OCI-LY7 (cell line): ENCODE data around the gene BRICD5. TPM values are rescaled to one million over a fixed set of nuclear protein-coding genes. Genes with fewer than 3 reads are reported as not detected.

Source experiments
- BruUV-seq: library from RNA; stranded (reverse); fragments of 400-500 nt; replicated peaks from 2 replicates; lab custom pipeline; 2021; lab: Mats Ljungman, UMichigan
- CTCF ChIA-PET: fragments of 300-600 bp; sonication (Branson Sonifier 250); formaldehyde crosslinking; loops from one replicate; lab custom pipeline; 2022; ENCODE audit warnings: antibody characterized with exemption; ENCODE audit not compliant: unreplicated experiment; lab: Charles Lee
- POLR2A ChIA-PET: fragments of 300-600 bp; sonication (Branson Sonifier 250); formaldehyde crosslinking; loops from one replicate; lab custom pipeline; 2022; ENCODE audit warnings: antibody characterized with exemption; lab: Charles Lee
- DNase-seq: peaks from one replicate; pipeline ENCODE4 v3.0.0-alpha.2; 2015; ENCODE audit warnings: low spot score
- H2AFZ ChIP-seq: fragments of 200-600 bp; sonication (generic), shearing (Covaris generic); 2 replicates; pipeline ENCODE4 v1.6.1; 2014; ENCODE audit warnings: mild to moderate bottlenecking, antibody characterized with exemption, low read length, moderate library complexity
- H3K27ac ChIP-seq: fragments of 200-600 bp; sonication (generic); 2 replicates; pipeline ENCODE4 v1.5.1; 2014; ENCODE audit warnings: mixed run types, low read depth, mild to moderate bottlenecking, moderate library complexity, low read length, inconsistent platforms; ENCODE audit not compliant: poor library complexity, severe bottlenecking
- H3K36me3 ChIP-seq: fragments of 200-600 bp; sonication (generic); 2 replicates; pipeline ENCODE4 v1.6.1; 2014; ENCODE audit warnings: mild to moderate bottlenecking, antibody characterized with exemption, low read length, moderate library complexity, mixed read lengths; ENCODE audit not compliant: insufficient read depth
- H3K4me1 ChIP-seq: fragments of 200-600 bp; sonication (generic); 2 replicates; pipeline ENCODE4 v1.5.1; 2014; ENCODE audit warnings: mild to moderate bottlenecking, low read length; ENCODE audit not compliant: insufficient read depth, poor library complexity, severe bottlenecking
- H3K4me2 ChIP-seq: fragments of 200-600 bp; sonication (generic); 2 replicates; pipeline ENCODE4 v1.6.1; 2014; ENCODE audit warnings: mild to moderate bottlenecking, low read length
- H3K4me3 ChIP-seq: fragments of 200-600 bp; sonication (generic); 2 replicates; pipeline ENCODE4 v1.5.1; 2014; ENCODE audit warnings: mild to moderate bottlenecking, low read depth, low read length; ENCODE audit not compliant: poor library complexity, severe bottlenecking
- H3K79me2 ChIP-seq: fragments of 200-600 bp; sonication (generic); 2 replicates; pipeline ENCODE4 v1.6.1; 2016; ENCODE audit warnings: low read depth, mild to moderate bottlenecking, low read length, moderate library complexity, mixed read lengths; ENCODE audit not compliant: insufficient read depth
- H3K9me2 ChIP-seq: fragments of 200-600 bp; sonication (generic); 2 replicates; pipeline ENCODE4 v1.6.1; 2016; ENCODE audit warnings: mild to moderate bottlenecking, low read length, mixed read lengths; ENCODE audit not compliant: insufficient read depth
- H3K9me3 ChIP-seq: fragments of 200-600 bp; sonication (generic); 2 replicates; pipeline ENCODE4 v1.6.1; 2014; ENCODE audit warnings: mild to moderate bottlenecking, mixed run types, low read length, mixed read lengths
- H4K20me1 ChIP-seq: fragments of 200-600 bp; sonication (generic); 2 replicates; pipeline ENCODE4 v1.6.1; 2014; ENCODE audit warnings: mild to moderate bottlenecking, antibody characterized with exemption, low read length, moderate library complexity, mixed read lengths; ENCODE audit not compliant: insufficient read depth
- CTCF ChIP-seq: fragments of 200-600 bp; sonication (generic); conservative IDR thresholded peaks from 2 replicates; pipeline ENCODE4 v1.5.1; 2014; ENCODE audit warnings: mild to moderate bottlenecking, antibody characterized with exemption, low read length, moderate library complexity, mixed read lengths
- EZH2phosphoT487 ChIP-seq: fragments of 200-600 bp; sonication (generic); IDR thresholded peaks from 2 replicates; pipeline ENCODE4 v1.6.1; 2018; ENCODE audit warnings: low read depth, borderline replicate concordance, mild to moderate bottlenecking, mixed run types, antibody characterized with exemption, low read length, moderate library complexity, mixed read lengths
- intact Hi-C: fragments of 100-400 bp; cut with micrococcal nuclease; formaldehyde crosslinking; loops from one replicate; pipeline ENCODE4 v1.10.0; 2022; ENCODE audit not compliant: unreplicated experiment
- total RNA-seq, 2 experiments: library from RNA; depleted of rRNA in 1 of 2; stranded (reverse); fragments of >200 nt in 1 of 2; shearing (Covaris generic) in 1 of 2; gene quantifications; 2 replicates each; pipeline ENCODE4 v1.2.3, GENCODE V29; 2014 to 2022

The BRICD5 gene
- total RNA-seq, 2 experiments from 2014 or later: 30.4 to 31.7 TPM

- H3K27ac ChIP-seq: no peak overlapping the region
- no peaks in the 10 kb centered on the region for H3K9me2 ChIP-seq
- H3K9me3 ChIP-seq: no peaks in the 10 kb centered on the region
- no peaks in the 10 kb centered on the region for H4K20me1 ChIP-seq
- no peak overlapping the region for H3K4me3 ChIP-seq
- no peaks in the 10 kb centered on the region for H3K79me2 ChIP-seq
- H3K4me1 ChIP-seq: no peaks in the 10 kb centered on the region
- ChIA-PET CTCF (no interaction called here), POLR2A (no interaction called here)
- TF ChIP-seq EZH2phosphoT487: no peak
- no peak for TF ChIP-seq CTCF
- no peak overlapping the region for H2AFZ ChIP-seq
- intact Hi-C loops: no loop called here
- no TSS peak for BruUV-seq
- no peak for DNase-seq
- H3K36me3 ChIP-seq: peaks cover 81% of the 10 kb centered on the region
- H3K4me2 ChIP-seq: no peak overlapping the region
Measured at GRCh38 chr16:2237493-2238149, 27.0 kb upstream of the BRICD5 start.

GRCh38 chr16:2237102-2237482 is 26.4 kb upstream of the BRICD5 start:
- Histone ChIP-seq H4K20me1 (no peaks in the 10 kb centered on the region), H3K36me3 (peaks cover 76% of the 10 kb centered on the region), H3K4me2 (no peak overlapping the region), H3K79me2 (no peaks in the 10 kb centered on the region), H3K9me2 (no peaks in the 10 kb centered on the region), H3K9me3 (no peaks in the 10 kb centered on the region), H3K4me1 (no peaks in the 10 kb centered on the region), H2AFZ (no peak overlapping the region), H3K4me3 (no peak overlapping the region), H3K27ac (no peak overlapping the region)
- TF ChIP-seq EZH2phosphoT487: no peak
- no peak for TF ChIP-seq CTCF
- DNase-seq: no peak
- intact Hi-C loops: no loop called here
- no TSS peak for BruUV-seq
- ChIA-PET POLR2A (no interaction called here), CTCF (no interaction called here)

DNA sequence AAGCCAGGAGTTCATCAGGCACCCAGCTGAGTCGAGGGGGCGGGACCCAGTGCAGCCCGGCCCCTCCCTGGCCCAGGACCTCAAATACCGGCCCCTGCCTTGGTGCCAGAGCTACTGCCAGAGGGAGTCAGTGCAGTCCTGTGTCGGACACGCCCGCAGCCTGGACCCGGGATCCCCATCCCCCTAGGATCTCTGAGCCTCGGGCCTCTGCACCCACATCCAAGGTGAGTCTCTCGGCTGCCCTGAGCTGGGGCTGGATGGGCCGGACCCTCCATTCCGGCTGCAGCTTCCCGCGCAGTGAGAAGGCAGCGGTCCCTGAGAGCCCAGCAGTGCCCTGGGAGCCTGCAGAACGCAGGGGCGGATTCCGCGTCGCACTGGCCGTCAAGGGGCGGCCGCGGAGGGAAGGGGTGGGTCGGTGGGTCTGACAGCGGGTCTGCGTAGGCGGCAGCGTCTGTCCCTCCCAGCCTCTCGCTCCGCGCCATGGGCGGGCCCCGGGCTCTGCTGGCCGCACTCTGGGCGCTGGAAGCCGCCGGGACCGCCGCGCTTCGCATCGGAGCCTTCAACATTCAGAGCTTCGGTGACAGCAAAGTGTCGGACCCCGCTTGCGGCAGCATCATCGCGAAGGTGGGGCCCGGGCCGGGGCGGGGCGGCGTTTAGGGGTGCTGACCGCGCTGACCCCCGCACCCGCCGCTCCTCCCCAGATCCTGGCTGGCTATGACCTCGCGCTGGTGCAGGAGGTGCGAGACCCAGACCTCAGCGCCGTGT is 25.9 kb upstream of the BRICD5 start, which contains the start of gene DNASE1L2:
Gene DNASE1L2 (plus strand): TSS at position 108 of the 765 bp plus-strand sequence. CDS start 373 bp downstream, at position 481.
- POLR2A ChIA-PET: no interaction called here
- no peak within 1 kb of the TSS for H2AFZ ChIP-seq

More for the DNA sequence above, 25.9 kb upstream of the BRICD5 start, which contains the start of gene DNASE1L2:
- no peak for DNase-seq
- Histone ChIP-seq H3K4me2 (no peak within 1 kb of the TSS), H4K20me1 (no peaks in the 10 kb centered on the region), H3K4me1 (no peaks in the 10 kb centered on the region), H3K36me3 (peaks cover 74% of the 10 kb centered on the region), H3K4me3 (no peak within 1 kb of the TSS), H3K9me3 (no peaks in the 10 kb centered on the region), H3K79me2 (no peaks in the 10 kb centered on the region), H3K27ac (no peak within 1 kb of the TSS), H3K9me2 (no peaks in the 10 kb centered on the region)
- intact Hi-C loops: no loop called here
- CTCF ChIA-PET: no interaction called here
- TF ChIP-seq EZH2phosphoT487 (no peak), CTCF (no peak)
- no TSS peak for BruUV-seq
